Measurements from ENCODE around the gene GLP2R.

DNA sequence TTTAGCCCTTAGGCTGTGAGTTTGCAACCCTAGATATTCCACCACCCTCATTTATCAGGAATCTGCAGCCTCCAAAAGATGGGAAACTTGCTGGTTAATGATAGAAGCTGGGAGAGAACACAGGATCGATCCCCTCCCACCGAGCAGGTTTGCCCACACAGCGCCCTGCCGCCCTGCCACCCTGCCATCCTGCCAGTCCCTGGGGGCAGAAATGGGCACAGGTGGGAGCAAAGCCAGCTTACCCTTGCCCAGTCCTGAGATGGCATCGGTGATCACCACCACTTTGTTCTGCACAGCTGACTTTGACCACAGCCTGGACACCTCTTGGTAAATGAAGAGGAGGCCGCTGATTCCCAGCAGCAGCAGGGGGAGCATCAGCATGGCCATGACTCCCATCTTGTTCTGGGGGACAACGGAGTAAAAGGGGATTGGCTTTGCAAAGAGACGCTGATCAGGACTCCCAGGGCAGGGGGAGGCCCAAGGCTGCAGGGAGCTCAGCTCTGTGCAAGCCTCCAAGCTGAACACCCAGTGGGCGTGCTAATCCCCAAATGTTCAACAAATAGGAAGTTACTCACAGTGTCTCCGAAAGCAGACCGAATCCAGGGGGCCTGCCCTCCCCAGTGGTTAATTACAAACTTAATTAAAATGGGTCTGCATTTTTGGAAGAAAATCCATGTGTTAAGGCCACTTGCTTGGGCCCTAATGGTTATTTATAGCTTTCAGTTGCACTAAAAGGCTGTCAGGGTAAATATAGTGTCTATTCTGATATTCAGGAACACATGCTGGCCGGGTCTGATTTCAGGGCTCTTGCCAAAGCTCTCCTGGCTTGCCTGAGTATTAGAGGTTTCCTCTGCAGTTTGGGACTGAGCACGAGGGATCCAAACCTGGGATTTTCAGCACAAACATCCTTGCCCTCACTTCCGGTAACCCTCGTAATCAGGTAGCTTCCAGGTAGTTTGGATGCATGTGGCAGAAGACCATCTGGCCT is 34.5 kb upstream of the GLP2R start, which contains the start of gene DHRS7C:
- TF ChIP-seq, protein P1, sequence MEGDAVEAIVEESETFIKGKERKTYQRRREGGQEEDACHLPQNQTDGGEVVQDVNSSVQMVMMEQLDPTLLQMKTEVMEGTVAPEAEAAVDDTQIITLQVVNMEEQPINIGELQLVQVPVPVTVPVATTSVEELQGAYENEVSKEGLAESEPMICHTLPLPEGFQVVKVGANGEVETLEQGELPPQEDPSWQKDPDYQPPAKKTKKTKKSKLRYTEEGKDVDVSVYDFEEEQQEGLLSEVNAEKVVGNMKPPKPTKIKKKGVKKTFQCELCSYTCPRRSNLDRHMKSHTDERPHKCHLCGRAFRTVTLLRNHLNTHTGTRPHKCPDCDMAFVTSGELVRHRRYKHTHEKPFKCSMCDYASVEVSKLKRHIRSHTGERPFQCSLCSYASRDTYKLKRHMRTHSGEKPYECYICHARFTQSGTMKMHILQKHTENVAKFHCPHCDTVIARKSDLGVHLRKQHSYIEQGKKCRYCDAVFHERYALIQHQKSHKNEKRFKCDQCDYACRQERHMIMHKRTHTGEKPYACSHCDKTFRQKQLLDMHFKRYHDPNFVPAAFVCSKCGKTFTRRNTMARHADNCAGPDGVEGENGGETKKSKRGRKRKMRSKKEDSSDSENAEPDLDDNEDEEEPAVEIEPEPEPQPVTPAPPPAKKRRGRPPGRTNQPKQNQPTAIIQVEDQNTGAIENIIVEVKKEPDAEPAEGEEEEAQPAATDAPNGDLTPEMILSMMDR (IDR thresholded peaks at IDR 0.05) = no peak
- TF ChIP-seq POLR2A (IDR thresholded peaks at IDR 0.05) = no peak

All from heart left ventricle (tissue), 13 donors.